ENCODE measurements around the gene BAHCC1.

DNA sequence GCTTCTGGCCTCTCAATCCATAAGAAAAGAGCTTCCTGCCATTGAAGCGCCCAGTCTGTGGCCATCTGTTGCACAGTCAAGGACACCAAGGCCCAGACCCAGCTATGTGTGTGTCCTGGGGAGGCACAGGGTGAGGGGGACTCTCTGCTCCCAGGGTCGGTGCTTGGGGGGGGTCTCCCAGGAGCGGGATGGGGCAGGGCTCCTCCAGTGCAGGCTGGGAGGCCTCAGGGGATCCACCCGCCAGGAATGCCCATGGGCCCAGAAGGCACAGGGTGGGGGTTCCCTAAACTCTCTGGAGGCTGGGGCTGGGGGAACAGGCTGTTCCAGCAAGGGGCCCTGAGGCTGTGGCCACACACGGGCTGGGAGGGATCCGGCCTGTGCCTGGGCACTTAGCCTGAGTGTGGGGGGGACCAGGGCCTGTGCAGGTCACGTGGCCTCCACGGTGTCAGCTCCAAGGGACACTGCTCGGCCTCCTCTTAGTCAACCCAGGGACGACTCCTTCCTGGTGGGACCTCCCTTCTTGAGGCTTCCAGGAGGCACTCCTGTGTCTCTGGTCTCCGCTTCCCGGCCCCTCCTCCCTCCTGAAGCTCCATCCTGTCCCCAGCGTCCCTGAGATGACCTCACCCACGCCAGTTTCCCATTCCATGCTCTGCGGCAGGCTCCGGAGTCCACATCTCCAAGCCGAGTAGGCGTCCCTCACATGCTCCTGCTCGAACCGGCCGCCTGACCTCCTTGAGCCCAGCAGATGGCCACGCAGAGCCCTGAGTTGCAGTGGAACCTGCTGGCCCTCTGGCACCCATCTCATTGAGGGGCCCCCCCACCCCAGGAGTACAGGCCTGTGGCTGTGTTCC lies 23.1 kb upstream of the BAHCC1 start:
- TF ChIP-seq, protein P1, sequence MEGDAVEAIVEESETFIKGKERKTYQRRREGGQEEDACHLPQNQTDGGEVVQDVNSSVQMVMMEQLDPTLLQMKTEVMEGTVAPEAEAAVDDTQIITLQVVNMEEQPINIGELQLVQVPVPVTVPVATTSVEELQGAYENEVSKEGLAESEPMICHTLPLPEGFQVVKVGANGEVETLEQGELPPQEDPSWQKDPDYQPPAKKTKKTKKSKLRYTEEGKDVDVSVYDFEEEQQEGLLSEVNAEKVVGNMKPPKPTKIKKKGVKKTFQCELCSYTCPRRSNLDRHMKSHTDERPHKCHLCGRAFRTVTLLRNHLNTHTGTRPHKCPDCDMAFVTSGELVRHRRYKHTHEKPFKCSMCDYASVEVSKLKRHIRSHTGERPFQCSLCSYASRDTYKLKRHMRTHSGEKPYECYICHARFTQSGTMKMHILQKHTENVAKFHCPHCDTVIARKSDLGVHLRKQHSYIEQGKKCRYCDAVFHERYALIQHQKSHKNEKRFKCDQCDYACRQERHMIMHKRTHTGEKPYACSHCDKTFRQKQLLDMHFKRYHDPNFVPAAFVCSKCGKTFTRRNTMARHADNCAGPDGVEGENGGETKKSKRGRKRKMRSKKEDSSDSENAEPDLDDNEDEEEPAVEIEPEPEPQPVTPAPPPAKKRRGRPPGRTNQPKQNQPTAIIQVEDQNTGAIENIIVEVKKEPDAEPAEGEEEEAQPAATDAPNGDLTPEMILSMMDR (conservative IDR thresholded peaks at IDR 0.05 in 1 of 2, IDR thresholded peaks at IDR 0.05 in 1 of 2; ENCODE audit: low read depth in 1 of 2, low read length in 2 of 2), result peak; percentile 28 to 52
- TF ChIP-seq EZH2 (IDR thresholded peaks at IDR 0.05; ENCODE audit: low read length, missing control alignments), result no peak
